NCI-H2196 treated with DMSO at 0.1 percent for 48 hours (cell line): ENCODE data around the gene KLHL17.
"Not testable (repeated sequence)": the region's sequence is repeated elsewhere in the genome, so short reads cannot be mapped to it uniquely, and the experiment has no call there.

ENCODE experiments used
- DNase-seq: peaks from one replicate; lab custom pipeline; 2025; ENCODE audit not compliant: unreplicated experiment; lab: John Stamatoyannopoulos, UW

Gene KLHL17

DNA sequence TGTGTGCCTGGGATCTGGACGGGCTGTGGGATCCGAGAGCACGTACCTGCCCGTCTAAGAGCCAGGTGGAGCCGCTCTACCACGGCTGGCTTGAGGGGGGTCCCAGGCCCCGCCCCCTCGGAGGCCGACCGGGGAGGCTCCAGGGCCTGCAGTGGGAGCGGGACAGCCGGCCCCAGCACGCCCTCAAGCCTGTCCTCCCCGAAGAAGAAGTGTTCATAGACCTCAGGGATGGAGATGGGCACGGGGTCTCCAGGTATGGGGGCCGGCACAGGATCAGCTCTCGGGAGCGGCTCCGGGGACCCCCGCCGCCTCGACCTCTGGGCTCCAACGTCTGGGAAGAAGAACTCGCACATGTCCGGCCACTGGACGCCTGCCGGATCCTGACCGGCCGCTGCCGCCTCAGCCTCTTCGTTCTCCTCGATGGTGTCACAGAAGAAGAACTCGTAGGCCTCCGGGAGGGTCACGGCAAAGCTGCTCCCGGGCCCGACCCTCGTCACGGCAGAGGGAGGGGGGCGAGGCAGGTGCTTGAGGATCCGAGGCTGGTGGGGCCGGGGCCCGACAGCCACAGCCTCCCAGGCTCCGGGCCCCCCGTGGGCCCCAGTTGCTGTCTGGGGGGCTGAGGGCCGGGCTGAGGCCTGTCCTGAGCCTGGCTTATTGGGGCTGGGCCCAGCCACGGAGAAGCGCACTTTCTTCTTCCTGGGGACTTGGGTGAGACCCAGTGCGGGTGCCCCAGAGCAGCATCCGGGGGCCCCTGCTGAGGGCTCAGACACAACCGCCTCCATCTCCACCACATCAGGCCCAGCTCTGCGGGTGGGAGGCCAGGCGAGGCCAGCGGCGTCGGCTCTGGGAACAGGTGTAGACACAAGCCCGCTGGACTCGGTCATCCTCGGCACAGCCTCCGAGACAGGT is 18.7 kb downstream of the KLHL17 start:
- no peak for DNase-seq

DNA sequence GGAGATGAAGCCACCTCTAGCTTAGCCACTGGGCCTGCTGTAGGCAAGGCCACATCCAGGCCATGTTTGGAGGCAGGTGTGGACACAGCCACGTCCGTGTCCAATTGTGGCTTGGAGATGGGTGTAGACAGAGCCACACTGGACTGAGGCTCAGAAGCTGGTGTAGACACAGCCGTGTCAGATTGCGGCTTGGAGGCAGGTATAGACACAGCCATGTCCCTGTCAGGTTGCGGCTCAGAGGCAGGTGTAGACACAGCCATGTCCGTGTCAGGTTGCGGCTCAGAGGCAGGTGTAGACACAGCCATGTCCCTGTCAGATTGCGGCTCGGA is 19.3 kb downstream of the KLHL17 start:
- DNase-seq = no peak

- DNase-seq = no peak
Observed at GRCh38 chr1:980137-980571, 19.8 kb downstream of the KLHL17 start.

GRCh38 chr1:980602-981395 is 20.4 kb downstream of the KLHL17 start:
- no peak for DNase-seq

DNA sequence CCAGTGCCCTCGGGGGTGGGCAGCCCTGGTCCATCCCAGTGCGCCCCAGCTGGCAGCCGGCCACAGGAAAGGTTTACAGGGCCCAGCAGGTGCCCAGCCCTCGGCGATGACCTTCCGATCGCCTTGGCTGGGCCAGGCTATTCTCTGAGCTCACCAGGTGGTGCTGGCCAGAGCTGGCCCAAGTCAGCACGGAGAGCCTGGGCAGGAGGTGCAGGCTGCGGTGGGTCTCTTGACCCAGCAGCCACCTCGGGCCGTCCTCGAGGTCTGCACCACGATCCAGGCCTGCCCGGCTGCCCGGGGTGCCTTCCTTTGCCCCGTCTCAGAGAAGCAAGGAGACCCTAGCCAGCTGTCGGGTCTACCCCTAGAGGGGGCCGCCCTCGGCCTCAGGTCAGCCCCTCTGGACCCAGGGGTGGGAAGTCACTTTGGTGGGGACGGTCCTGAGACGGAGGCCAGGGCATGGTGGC is 21.1 kb downstream of the KLHL17 start:
- DNase-seq = no peak

DNA sequence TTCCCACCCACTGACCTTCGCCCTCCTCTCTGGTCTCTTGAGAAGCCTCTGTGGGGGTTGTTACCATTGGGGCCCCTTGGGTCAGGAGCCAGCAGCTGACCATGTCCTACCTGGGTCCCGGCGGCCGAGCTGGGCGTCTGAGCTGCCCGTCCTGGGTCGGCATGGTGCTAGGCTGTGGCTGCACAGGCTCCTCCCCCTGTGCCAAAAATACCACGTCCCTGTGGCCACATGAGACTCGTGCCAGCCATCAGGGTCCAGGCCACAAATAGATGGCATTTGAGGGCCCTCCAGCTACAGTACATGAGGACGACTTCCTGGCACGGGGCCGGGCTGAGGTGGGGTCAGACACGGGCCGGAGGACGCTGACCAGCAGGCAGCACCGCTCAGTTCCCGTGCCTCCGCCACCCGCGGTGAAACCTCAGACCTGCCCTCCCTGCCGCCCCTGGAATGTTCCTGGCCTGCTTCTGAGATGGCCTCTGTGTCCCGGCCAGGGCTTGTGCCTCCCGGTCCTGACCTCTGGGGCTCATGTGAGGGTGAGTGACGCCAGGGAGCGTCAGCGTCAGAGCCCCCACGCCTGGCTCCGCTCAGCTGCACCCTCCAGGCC is 21.7 kb downstream of the KLHL17 start, which contains the start of gene PERM1:
TSS of gene PERM1 (minus strand) at position 139 of the 604 bp plus-strand sequence. CDS start 1,064 bp downstream, outside the sequence.
- DNase-seq = no peak

GRCh38 chr1:982765-983436 is 22.5 kb downstream of the KLHL17 start:
- DNase-seq = no peak

DNA sequence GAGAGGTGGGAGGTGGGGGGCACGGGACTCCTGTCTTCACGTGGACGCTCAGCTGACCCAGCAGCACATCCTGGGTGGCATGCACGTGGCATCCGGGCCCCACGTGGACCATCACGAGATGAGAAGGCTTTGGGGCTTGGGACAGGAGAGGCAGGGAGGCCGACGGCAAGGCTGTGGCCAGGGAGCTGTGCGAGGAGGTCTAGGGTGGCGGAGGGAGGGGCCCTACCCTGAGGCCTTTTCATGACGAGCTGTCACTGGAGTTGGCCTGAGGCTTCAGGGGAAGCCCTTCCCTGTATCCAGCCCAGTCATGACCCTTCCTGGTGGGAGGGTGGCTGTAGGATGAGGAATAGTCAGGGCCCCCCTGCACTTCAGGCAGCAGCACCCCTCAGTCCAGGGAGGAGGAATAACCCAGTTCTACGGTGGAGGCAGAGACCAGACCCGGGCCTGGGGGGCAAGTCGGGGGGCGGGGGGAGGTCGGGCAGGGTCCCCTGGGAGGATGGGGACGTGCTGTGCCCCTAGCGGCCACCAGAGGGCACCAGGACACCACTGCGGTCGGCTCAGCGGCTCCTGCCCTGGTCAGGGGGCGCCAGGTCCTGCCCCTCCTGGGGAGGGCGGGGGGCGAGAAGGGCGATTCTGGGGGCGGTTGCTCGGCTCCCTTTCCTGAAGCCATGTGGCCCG is 23.6 kb downstream of the KLHL17 start:
- DNase-seq = no peak

DNA sequence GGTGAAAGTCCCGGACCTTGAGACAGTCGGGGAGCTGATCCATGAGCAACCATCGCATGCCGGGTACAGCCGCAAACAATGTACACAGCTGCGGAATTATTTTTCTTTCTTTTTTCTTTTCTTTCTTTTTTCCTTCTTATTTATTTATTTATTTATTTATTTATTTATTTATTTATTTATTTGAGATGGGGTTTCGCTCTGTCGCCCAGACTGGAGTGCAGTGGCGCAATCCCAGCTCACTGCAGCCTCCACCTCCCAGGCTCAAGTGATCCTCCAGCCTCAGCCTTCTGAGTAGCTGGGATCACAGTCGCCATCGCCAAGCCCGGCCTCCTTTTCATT is 24.1 kb downstream of the KLHL17 start:
- no peak for DNase-seq

GRCh38 chr1:985126-985525 is 24.7 kb downstream of the KLHL17 start:
- DNase-seq = no peak

DNA sequence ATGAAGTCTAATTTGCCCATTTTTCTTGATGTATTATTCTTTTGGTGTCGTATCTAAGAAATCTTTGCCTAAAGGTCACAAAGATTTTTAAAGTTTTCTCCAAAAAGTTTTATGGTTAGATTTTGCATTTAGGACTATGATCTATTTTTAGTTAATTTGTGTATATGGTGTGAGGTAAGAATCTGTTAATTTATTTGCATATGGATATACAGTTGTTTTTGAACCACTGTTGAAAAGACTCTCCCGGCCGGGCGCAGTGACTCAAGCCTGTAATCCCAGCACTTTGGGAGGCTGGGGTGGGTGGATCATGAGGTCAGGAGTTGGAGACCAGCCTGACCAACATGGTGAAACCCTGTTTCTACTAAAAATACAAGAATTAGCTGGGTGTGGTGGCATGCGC is 27.7 kb downstream of the KLHL17 start:
- not testable (repeated sequence) for DNase-seq

GRCh38 chr1:991275-991674 is 30.9 kb downstream of the KLHL17 start:
- DNase-seq = not testable (repeated sequence)

DNA sequence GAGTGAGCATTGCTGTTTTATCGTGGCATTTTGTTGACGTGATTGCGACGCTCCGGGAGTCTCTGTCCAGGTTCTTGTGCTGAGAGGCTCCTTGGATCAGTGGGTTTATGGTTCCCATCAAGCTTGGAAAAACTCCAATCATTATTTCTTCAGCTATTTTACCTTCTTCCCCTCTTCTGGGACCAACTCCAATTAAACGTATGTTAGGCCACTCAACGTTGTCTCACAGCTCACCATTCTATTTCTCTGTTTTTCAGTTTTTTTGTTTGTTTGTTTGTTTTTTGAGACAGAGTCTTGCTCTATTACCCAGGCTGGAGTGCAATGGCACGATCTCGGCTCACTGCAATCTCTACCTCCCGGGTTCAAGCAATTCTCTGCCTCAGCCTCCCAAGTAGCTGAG is 31.5 kb downstream of the KLHL17 start:
- DNase-seq = no peak

DNA sequence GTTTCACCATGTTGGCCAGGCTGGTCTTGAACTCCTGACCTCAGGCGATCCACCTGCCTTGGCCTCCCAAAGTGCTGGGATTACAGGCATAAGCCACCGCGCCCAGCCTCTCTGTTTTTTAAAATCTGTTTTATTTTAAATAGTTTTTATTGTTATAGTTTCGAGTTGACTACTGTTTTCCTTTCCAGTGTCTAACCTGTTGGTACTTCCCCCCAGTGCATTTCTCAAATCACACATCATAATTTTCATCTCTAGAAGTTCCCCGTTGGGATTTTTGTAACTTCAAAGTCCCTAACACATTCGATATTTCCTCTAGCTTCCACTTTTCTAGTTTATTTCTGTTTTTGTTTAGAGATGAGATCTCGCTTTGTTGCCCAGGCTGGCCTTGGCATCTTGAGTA is 32.0 kb downstream of the KLHL17 start:
- no peak for DNase-seq

DNA sequence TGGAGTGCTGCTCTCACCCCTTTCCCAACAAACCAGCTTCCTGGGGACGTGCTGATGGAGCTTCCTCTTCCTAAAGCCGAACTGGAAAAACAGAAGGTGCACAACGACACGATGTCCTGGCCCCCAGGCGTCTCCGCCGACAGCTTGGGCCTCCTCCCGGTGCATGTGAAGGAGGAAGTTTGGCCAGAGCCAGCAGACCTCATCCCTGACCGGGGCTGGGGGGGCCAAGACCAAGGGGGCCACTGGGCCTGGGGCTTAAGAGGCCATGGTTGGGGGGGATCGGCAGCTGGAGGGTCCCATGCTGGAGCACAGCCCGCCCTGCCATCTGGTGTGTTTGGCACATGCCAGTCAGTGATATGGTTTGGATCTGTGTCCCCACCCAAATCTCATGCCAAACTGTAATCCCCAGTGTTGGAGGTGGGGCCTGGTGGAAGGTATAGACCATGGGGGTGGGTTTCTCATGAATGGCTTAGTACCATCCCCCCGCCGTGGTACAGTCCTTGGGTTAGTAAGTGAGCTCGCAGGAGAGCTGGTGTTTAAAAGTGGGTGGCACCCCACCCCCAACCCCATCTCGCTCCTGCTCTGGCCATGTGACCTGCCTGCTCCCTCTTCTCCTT is 33.1 kb downstream of the KLHL17 start:
- DNase-seq = no peak

- not testable (repeated sequence) for DNase-seq
Observed at GRCh38 chr1:994546-994945, 34.2 kb downstream of the KLHL17 start.

DNA sequence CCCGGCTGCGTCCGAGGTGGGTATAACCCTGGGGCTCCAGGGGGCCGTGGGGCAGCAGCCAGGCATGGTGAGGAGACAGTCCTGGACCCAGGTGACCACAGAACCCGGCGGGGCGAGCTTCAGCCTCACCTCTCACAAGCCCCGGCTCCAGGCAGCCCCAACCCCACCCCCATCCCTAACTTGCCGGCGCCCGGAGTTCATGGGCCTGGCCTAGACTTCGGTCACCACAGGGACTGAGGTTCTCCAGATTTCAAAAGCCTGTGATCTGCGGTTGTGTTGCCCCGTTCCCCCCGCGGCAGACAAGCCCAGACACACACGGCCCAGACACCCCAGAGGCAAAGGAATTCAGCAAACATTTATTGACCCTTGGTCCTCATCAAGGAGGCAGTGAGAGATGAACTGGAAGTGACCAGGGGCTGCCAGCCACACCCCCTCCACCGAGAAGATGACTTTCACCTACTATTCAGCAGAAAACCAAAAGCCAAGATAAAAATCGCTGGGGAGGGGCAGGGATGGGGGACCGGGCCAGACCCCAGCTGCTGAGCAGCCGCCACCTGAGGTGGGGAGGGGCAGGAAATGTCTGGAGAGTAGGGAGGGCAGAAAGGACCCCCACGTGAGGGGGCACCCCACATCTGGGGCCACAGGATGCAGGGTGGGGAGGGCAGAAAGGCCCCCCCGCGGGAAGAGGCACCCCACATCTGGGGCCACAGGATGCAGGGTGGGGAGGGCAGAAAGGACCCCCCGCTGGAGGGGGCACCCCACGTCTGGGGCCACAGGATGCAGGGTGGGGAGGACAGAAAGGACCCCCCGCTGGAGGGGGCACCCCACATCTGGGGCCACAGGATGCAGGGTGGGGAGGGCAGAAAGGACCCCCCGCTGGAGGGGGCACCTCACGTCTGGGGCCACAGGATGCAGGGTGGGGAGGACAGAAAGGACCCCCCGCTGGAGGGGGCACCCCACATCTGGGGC is 35.6 kb downstream of the KLHL17 start:
- no peak for DNase-seq

GRCh38 chr1:996851-997712 is 36.7 kb downstream of the KLHL17 start:
- no peak for DNase-seq
